PFSK-1 (cell line): ENCODE data around the gene REG1A.

Source experiments
- FOXP2 ChIP-seq: optimal IDR thresholded peaks from 2 replicates; pipeline ENCODE3; 2011; ENCODE audit warnings: borderline replicate concordance, control low read depth, inconsistent platforms; ENCODE audit not compliant: insufficient read depth; ENCODE audit errors: extremely low read length, extremely low read depth
- POLR2AphosphoS5 ChIP-seq: IDR thresholded peaks from 2 replicates; pipeline ENCODE4 v1.6.1; 2012; ENCODE audit warnings: low read depth, mild to moderate bottlenecking, control low read depth, low read length, moderate library complexity
- SIN3A ChIP-seq: IDR thresholded peaks from 2 replicates; pipeline ENCODE4 v1.6.1; 2012; ENCODE audit warnings: mild to moderate bottlenecking, low read length, moderate library complexity, borderline replicate concordance; ENCODE audit not compliant: insufficient read depth
- TAF1 ChIP-seq: IDR thresholded peaks from 2 replicates; pipeline ENCODE4 v1.6.1; 2012; ENCODE audit warnings: low read length, control low read depth, borderline replicate concordance; ENCODE audit not compliant: insufficient read depth
- TF ChIP-seq, protein P1 (sequence below), 2 experiments: IDR thresholded peaks; 2 replicates each; pipeline versions ENCODE4 v1.6.1 to v1.8.0; 2011 to 2012; ENCODE audit warnings: low read depth in 2 of 2, low read length in 2 of 2, control low read depth in 1 of 2, inconsistent platforms in 1 of 2, mild to moderate bottlenecking in 1 of 2, moderate library complexity in 1 of 2; ENCODE audit not compliant: insufficient read depth in 1 of 2

Gene REG1A

GRCh38 chr2:79162801-79163200, 42.5 kb downstream of the REG1A start:
- no peak for TF ChIP-seq POLR2AphosphoS5
- TF ChIP-seq, protein P1, sequence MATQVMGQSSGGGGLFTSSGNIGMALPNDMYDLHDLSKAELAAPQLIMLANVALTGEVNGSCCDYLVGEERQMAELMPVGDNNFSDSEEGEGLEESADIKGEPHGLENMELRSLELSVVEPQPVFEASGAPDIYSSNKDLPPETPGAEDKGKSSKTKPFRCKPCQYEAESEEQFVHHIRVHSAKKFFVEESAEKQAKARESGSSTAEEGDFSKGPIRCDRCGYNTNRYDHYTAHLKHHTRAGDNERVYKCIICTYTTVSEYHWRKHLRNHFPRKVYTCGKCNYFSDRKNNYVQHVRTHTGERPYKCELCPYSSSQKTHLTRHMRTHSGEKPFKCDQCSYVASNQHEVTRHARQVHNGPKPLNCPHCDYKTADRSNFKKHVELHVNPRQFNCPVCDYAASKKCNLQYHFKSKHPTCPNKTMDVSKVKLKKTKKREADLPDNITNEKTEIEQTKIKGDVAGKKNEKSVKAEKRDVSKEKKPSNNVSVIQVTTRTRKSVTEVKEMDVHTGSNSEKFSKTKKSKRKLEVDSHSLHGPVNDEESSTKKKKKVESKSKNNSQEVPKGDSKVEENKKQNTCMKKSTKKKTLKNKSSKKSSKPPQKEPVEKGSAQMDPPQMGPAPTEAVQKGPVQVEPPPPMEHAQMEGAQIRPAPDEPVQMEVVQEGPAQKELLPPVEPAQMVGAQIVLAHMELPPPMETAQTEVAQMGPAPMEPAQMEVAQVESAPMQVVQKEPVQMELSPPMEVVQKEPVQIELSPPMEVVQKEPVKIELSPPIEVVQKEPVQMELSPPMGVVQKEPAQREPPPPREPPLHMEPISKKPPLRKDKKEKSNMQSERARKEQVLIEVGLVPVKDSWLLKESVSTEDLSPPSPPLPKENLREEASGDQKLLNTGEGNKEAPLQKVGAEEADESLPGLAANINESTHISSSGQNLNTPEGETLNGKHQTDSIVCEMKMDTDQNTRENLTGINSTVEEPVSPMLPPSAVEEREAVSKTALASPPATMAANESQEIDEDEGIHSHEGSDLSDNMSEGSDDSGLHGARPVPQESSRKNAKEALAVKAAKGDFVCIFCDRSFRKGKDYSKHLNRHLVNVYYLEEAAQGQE (IDR thresholded peaks at IDR 0.05; ENCODE audit: insufficient read depth in 1 of 2, low read depth in 2 of 2, low read length in 2 of 2), result no peak
- no peak for TF ChIP-seq FOXP2
- TF ChIP-seq SIN3A, result no peak
- TF ChIP-seq TAF1, result no peak

DNA sequence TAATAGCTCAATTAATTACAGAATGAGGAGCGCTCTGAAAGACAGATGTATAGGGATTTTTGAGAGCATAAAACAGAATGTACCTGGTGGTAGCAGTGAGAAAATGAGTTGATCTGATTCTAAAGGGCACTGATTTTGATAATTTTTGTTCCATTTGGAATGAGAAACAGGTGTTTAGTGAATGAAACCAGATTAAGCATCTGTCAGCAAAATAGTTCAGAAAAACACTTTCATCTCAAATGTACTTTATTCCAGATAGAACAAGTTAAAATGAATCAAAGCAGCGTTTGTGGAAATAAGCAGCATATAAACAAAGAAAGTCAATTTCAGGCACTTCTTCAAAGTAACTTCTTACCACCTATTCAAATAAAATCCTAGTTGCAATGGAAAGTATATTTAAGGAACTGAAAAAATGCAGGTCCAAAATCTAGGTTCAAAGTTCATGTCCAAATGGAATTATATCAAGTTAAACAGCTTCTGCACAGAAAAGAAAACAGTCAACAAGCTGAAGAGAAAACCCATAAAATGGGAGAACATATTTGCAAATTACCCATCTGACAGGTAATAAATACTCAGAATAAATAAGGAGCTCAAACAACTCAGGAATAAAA, 51.2 kb downstream of the REG1A start:
- TF ChIP-seq SIN3A (no peak), TAF1 (no peak), POLR2AphosphoS5 (no peak), FOXP2 (no peak)
- TF ChIP-seq, protein P1 (IDR thresholded peaks at IDR 0.05; ENCODE audit: insufficient read depth in 1 of 2, low read depth in 2 of 2, low read length in 2 of 2), result no peak
